Smooth muscle cell of bladder (primary cell): ENCODE results near the gene CCDC39. TPM values are rescaled to one million over a fixed set of nuclear protein-coding genes. Genes with fewer than 3 reads are reported as not detected.

Source experiments
- total RNA-seq: library from RNA; depleted of rRNA; stranded (reverse); fragments of >200 nt; gene quantifications from 2 replicates; pipeline ENCODE4 v1.2.3, GENCODE V29; 2014

The CCDC39 gene
- not detected in 2 replicates for total RNA-seq

GRCh38 chr3:180679178-180680096 is at the start of gene CCDC39:
Gene CCDC39, minus strand, starts transcription at chr3:180679489. Its CDS starts 109 bp downstream, at chr3:180679380.

GRCh38 chr3:180601688-180602666 is 77.3 kb downstream of the CCDC39 start, which contains the start of gene TTC14:
Gene TTC14, plus strand, starts transcription at chr3:180602163. Its CDS starts 99 bp downstream, at chr3:180602262.

Other genes with a start within 250 kb of the CCDC39 start
- gene TTC14, start 77.3 kb downstream of the CCDC39 start, total RNA-seq = 25.0 and 36.8 TPM in 2 replicates
- 216 and 259 TPM in 2 replicates for gene FXR1, start 233.2 kb upstream of the CCDC39 start, total RNA-seq